Naive B cell (primary cell): ENCODE results near the gene CABCOCO1. TPM values are rescaled to one million over a fixed set of nuclear protein-coding genes. Genes with fewer than 3 reads are reported as not detected.

Experiments used
- ATAC-seq, 2 donors: fragments of 150-1000 bp; cut with Tn5 transposase; 2 replicates each; pipeline ENCODE4 v1.10.0; 2021; ENCODE audit warnings: low read depth in 2 of 2, mild to moderate bottlenecking in 2 of 2, moderate library complexity in 2 of 2
- DNase-seq: peaks from one replicate; pipeline ENCODE4 v3.0.0; 2022
- H3K27ac Mint-ChIP-seq, 6 donors: one replicate each; pipeline ENCODE4 v1.8.0; 2020 to 2022; ENCODE audit warnings: mild to moderate bottlenecking in 6 of 6, mixed read lengths in 6 of 6, moderate library complexity in 5 of 6, inconsistent platforms in 2 of 6
- H3K27me3 Mint-ChIP-seq, 3 donors: one replicate each; pipeline ENCODE4 v1.8.0; 2021 to 2022; ENCODE audit warnings: mixed read lengths in 3 of 3, mild to moderate bottlenecking in 1 of 3
- H3K36me3 Mint-ChIP-seq, 2 donors: one replicate each; pipeline ENCODE4 v1.8.0; 2020 to 2022; ENCODE audit warnings: mixed read lengths in 2 of 2, inconsistent platforms in 1 of 2, mild to moderate bottlenecking in 1 of 2
- H3K4me1 Mint-ChIP-seq, 3 donors: one replicate each; pipeline ENCODE4 v1.8.0; 2020 to 2022; ENCODE audit warnings: mixed read lengths in 3 of 3, inconsistent platforms in 1 of 3, mild to moderate bottlenecking in 1 of 3, moderate library complexity in 1 of 3
- H3K4me3 Mint-ChIP-seq, 8 donors: one replicate each; pipeline ENCODE4 v1.8.0; 2020 to 2022; ENCODE audit warnings: mild to moderate bottlenecking in 8 of 8, mixed read lengths in 8 of 8, moderate library complexity in 8 of 8, inconsistent platforms in 2 of 8
- H3K9me3 Mint-ChIP-seq, 7 donors: one replicate each; pipeline ENCODE4 v1.8.0; 2020 to 2022; ENCODE audit warnings: mixed read lengths in 7 of 7, mild to moderate bottlenecking in 5 of 7, inconsistent platforms in 2 of 7, moderate library complexity in 1 of 7
- polyA plus RNA-seq, 6 donors: library from polyadenylated mRNA; unstranded; fragments of 300-500 nt; fragmentation: Illumina TruSeq; gene quantifications; one replicate each; pipeline ENCODE4 v1.2.3, GENCODE V29; 2021; ENCODE audit warnings: low read depth in 6 of 6

CABCOCO1 gene
- not detected for polyA plus RNA-seq

GRCh38 chr10:61662794-61663259, at the start of gene CABCOCO1:
Gene CABCOCO1 (plus strand): TSS chr10:61662929. CDS start chr10:61662973, 44 bp downstream.
- Mint-ChIP-seq H3K4me3 (peak within 1 kb of the TSS in 6 of 8 donors; percentile 29 to 70 (median 36)), H3K27ac (no peak within 1 kb of the TSS)
- no peak for DNase-seq

GRCh38 chr10:61613665-61614064, 49.1 kb upstream of the CABCOCO1 start:
- H3K36me3 Mint-ChIP-seq = no peaks in the 10 kb centered on the region
- no peak for ATAC-seq
- H3K4me3 Mint-ChIP-seq = no peak overlapping the region
- H3K27ac Mint-ChIP-seq = peak overlapping the region in 1 of 6 donors; percentile 37
- H3K9me3 Mint-ChIP-seq = no peaks in the 10 kb centered on the region
- DNase-seq = no peak
- H3K4me1 Mint-ChIP-seq = no peaks in the 10 kb centered on the region
- peaks cover 0 to 4% (median 0%) of the 10 kb centered on the region in 3 donors for H3K27me3 Mint-ChIP-seq

More at GRCh38 chr10:61662794-61663259, at the start of gene CABCOCO1:
- no peaks in the 10 kb centered on the region for H3K36me3 Mint-ChIP-seq
- no peak for ATAC-seq
- peaks cover 42 to 47% (median 46%) of the 10 kb centered on the region in 3 donors for H3K27me3 Mint-ChIP-seq
- H3K9me3 Mint-ChIP-seq = peaks cover 0 to 4% (median 0%) of the 10 kb centered on the region in 7 donors
- peaks cover 0 to 2% (median 0%) of the 10 kb centered on the region in 3 donors for H3K4me1 Mint-ChIP-seq

GRCh38 chr10:61616611-61617010, 46.1 kb upstream of the CABCOCO1 start:
- no peak overlapping the region for H3K4me3 Mint-ChIP-seq
- H3K36me3 Mint-ChIP-seq = no peaks in the 10 kb centered on the region
- no peaks in the 10 kb centered on the region for H3K4me1 Mint-ChIP-seq
- ATAC-seq (no peak), DNase-seq (no peak)
- no peak overlapping the region for H3K27ac Mint-ChIP-seq
- H3K9me3 Mint-ChIP-seq = no peaks in the 10 kb centered on the region
- peaks cover 0 to 3% (median 0%) of the 10 kb centered on the region in 3 donors for H3K27me3 Mint-ChIP-seq

- no peak for ATAC-seq
- peaks cover 0 to 4% (median 0%) of the 10 kb centered on the region in 3 donors for H3K27me3 Mint-ChIP-seq
- no peaks in the 10 kb centered on the region for H3K4me1 Mint-ChIP-seq
- no peak for DNase-seq
- no peak overlapping the region for H3K4me3 Mint-ChIP-seq
- H3K9me3 Mint-ChIP-seq = no peaks in the 10 kb centered on the region
- no peaks in the 10 kb centered on the region for H3K36me3 Mint-ChIP-seq
- H3K27ac Mint-ChIP-seq = no peak overlapping the region
These were observed 45.5 kb upstream of the CABCOCO1 start for GRCh38 chr10:61617180-61617579.

- no peaks in the 10 kb centered on the region for H3K4me1 Mint-ChIP-seq
- no peaks in the 10 kb centered on the region for H3K36me3 Mint-ChIP-seq
- H3K4me3 Mint-ChIP-seq = no peak overlapping the region
- H3K27ac Mint-ChIP-seq = peak overlapping the region in 1 of 6 donors; percentile 30
- no peak for DNase-seq
- H3K27me3 Mint-ChIP-seq = peaks cover 0 to 4% (median 0%) of the 10 kb centered on the region in 3 donors
- no peak for ATAC-seq
- no peaks in the 10 kb centered on the region for H3K9me3 Mint-ChIP-seq
These were observed 45.1 kb upstream of the CABCOCO1 start for GRCh38 chr10:61617586-61617985.

GRCh38 chr10:61618388-61618961, 44.3 kb upstream of the CABCOCO1 start:
- H3K4me3 Mint-ChIP-seq = no peak overlapping the region
- DNase-seq (no peak), ATAC-seq (no peak)
- H3K4me1 Mint-ChIP-seq = no peaks in the 10 kb centered on the region
- peaks cover 0 to 4% (median 1%) of the 10 kb centered on the region in 3 donors for H3K27me3 Mint-ChIP-seq
- H3K27ac Mint-ChIP-seq = no peak overlapping the region
- no peaks in the 10 kb centered on the region for H3K36me3 Mint-ChIP-seq
- no peaks in the 10 kb centered on the region for H3K9me3 Mint-ChIP-seq

- Mint-ChIP-seq H3K27ac (no peak overlapping the region), H3K4me3 (no peak overlapping the region), H3K4me1 (no peaks in the 10 kb centered on the region), H3K9me3 (no peaks in the 10 kb centered on the region), H3K36me3 (no peaks in the 10 kb centered on the region), H3K27me3 (peaks cover 4 to 8% (median 5%) of the 10 kb centered on the region in 3 donors)
- no peak for ATAC-seq
- no peak for DNase-seq
These were observed 42.2 kb upstream of the CABCOCO1 start for GRCh38 chr10:61620506-61620905.

GRCh38 chr10:61621605-61622051, 41.1 kb upstream of the CABCOCO1 start:
- peaks cover 4 to 15% (median 12%) of the 10 kb centered on the region in 3 donors for H3K27me3 Mint-ChIP-seq
- no peak for DNase-seq
- no peaks in the 10 kb centered on the region for H3K4me1 Mint-ChIP-seq
- no peak for ATAC-seq
- no peaks in the 10 kb centered on the region for H3K9me3 Mint-ChIP-seq
- H3K4me3 Mint-ChIP-seq = no peak overlapping the region
- no peak overlapping the region for H3K27ac Mint-ChIP-seq
- H3K36me3 Mint-ChIP-seq = no peaks in the 10 kb centered on the region

- no peaks in the 10 kb centered on the region for H3K9me3 Mint-ChIP-seq
- no peak overlapping the region for H3K27ac Mint-ChIP-seq
- no peaks in the 10 kb centered on the region for H3K36me3 Mint-ChIP-seq
- H3K4me1 Mint-ChIP-seq = no peaks in the 10 kb centered on the region
- H3K27me3 Mint-ChIP-seq = peaks cover 4 to 15% (median 12%) of the 10 kb centered on the region in 3 donors
- DNase-seq (no peak), ATAC-seq (no peak)
- H3K4me3 Mint-ChIP-seq = no peak overlapping the region
These were observed 39.6 kb upstream of the CABCOCO1 start for GRCh38 chr10:61623161-61623560.

GRCh38 chr10:61626209-61626608, 36.5 kb upstream of the CABCOCO1 start:
- H3K27ac Mint-ChIP-seq = no peak overlapping the region
- ATAC-seq (no peak), DNase-seq (no peak)
- no peak overlapping the region for H3K4me3 Mint-ChIP-seq
- peaks cover 4 to 18% (median 15%) of the 10 kb centered on the region in 3 donors for H3K27me3 Mint-ChIP-seq
- no peaks in the 10 kb centered on the region for H3K9me3 Mint-ChIP-seq
- H3K4me1 Mint-ChIP-seq = no peaks in the 10 kb centered on the region
- no peaks in the 10 kb centered on the region for H3K36me3 Mint-ChIP-seq

GRCh38 chr10:61627266-61627665, 35.5 kb upstream of the CABCOCO1 start:
- Mint-ChIP-seq H3K36me3 (no peaks in the 10 kb centered on the region), H3K4me1 (no peaks in the 10 kb centered on the region), H3K9me3 (no peaks in the 10 kb centered on the region), H3K4me3 (no peak overlapping the region), H3K27ac (no peak overlapping the region), H3K27me3 (peaks cover under 1 to 18% (median 15%) of the 10 kb centered on the region in 3 donors)
- no peak for ATAC-seq
- no peak for DNase-seq

- ATAC-seq (no peak), DNase-seq (no peak)
- H3K27ac Mint-ChIP-seq = no peak overlapping the region
- no peaks in the 10 kb centered on the region for H3K9me3 Mint-ChIP-seq
- H3K27me3 Mint-ChIP-seq = peaks cover 4 to 18% (median 16%) of the 10 kb centered on the region in 3 donors
- H3K4me3 Mint-ChIP-seq = no peak overlapping the region
- no peaks in the 10 kb centered on the region for H3K4me1 Mint-ChIP-seq
- no peaks in the 10 kb centered on the region for H3K36me3 Mint-ChIP-seq
These were observed 34.4 kb upstream of the CABCOCO1 start for GRCh38 chr10:61628151-61628874.

- no peak overlapping the region for H3K27ac Mint-ChIP-seq
These were observed 33.7 kb upstream of the CABCOCO1 start for GRCh38 chr10:61628875-61629513.

More at GRCh38 chr10:61628875-61629513, 33.7 kb upstream of the CABCOCO1 start:
- Mint-ChIP-seq H3K9me3 (no peaks in the 10 kb centered on the region), H3K4me1 (no peaks in the 10 kb centered on the region), H3K27me3 (peaks cover 4 to 14% (median 12%) of the 10 kb centered on the region in 3 donors), H3K36me3 (no peaks in the 10 kb centered on the region), H3K4me3 (no peak overlapping the region)
- DNase-seq (no peak), ATAC-seq (no peak)
